ENCODE data around the gene ST6GALNAC2.

DNA sequence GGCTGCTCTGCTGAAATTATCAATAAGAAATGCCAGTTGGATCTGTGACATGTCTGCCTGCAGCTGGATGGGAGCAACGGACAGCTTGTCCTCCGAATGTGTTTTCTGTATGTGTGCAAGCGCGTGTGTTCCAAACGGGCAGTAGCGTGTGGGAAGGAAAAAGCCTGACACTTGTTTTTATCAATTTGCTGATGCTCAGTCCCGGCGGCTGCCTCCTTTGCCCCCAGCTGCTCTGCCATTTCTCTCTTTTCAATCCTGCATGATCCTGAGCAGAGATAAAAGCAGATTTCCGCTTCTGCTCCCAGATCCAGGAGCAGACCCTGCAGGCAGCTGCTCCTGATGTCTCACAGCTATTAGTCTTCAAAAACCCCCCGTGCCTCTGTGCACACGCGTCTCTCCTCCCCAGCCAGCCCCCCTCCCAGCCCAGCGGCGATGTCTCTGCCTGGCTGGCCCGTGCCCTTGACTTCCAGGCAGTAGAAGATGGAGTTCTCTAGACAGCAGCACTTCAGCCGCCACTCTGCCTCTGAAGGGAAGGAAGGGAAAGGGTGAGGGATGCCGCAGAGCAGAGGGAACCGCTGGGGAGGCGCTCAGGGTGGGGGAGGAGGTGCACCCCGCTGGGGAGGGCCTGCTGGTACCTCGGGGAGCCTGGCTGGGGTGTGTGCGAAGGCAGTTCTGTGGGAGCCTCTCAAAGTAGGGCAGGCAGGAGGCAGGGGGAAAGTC is 41.7 kb downstream of the ST6GALNAC2 start:
- TF ChIP-seq, protein P1, sequence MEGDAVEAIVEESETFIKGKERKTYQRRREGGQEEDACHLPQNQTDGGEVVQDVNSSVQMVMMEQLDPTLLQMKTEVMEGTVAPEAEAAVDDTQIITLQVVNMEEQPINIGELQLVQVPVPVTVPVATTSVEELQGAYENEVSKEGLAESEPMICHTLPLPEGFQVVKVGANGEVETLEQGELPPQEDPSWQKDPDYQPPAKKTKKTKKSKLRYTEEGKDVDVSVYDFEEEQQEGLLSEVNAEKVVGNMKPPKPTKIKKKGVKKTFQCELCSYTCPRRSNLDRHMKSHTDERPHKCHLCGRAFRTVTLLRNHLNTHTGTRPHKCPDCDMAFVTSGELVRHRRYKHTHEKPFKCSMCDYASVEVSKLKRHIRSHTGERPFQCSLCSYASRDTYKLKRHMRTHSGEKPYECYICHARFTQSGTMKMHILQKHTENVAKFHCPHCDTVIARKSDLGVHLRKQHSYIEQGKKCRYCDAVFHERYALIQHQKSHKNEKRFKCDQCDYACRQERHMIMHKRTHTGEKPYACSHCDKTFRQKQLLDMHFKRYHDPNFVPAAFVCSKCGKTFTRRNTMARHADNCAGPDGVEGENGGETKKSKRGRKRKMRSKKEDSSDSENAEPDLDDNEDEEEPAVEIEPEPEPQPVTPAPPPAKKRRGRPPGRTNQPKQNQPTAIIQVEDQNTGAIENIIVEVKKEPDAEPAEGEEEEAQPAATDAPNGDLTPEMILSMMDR (conservative IDR thresholded peaks at IDR 0.05; ENCODE audit: low read length), result no peak
- TF ChIP-seq EZH2phosphoT487 (IDR thresholded peaks at IDR 0.05; ENCODE audit: borderline replicate concordance), result no peak

Data from Loucy (cell line).